Left lobe of liver (tissue), 1 donor: ENCODE data around the gene ENPP4. TPM values are rescaled to one million over a fixed set of nuclear protein-coding genes. Genes with fewer than 3 reads are reported as not detected.

ENCODE experiments used
- total RNA-seq: library from RNA; stranded (reverse); gene quantifications from one replicate; pipeline ENCODE4 v1.2.1, GENCODE V29; 2021
- donor health status: DM: no; HTN: yes; CAD: no.

ENPP4 gene
- total RNA-seq, 1 donor from 2014 or later = 3.8 TPM

Other genes starting within 250 kb of the ENPP4 start
- 0.28 TPM for gene CLIC5, start 114.1 kb upstream of the ENPP4 start, total RNA-seq
- 0.33 TPM for gene ENPP5, start 41.0 kb downstream of the ENPP4 start, total RNA-seq